Trophoblast cell (in vitro differentiated cells and primary cell): Measurements from ENCODE around the gene ZFP36L2.
A peak's percentile ranks its signal among the peaks of the same experiment; 100 is the strongest.

Experiments used
- DNase-seq, 2 donors: peaks; one replicate each; pipeline ENCODE4 v3.0.0-alpha.2; 2016
- H2AFZ ChIP-seq: 2 replicates; pipeline ENCODE4 v1.6.1; 2013; ENCODE audit warnings: low read length, moderate library complexity, mild to moderate bottlenecking; ENCODE audit not compliant: insufficient read depth, poor library complexity
- H2AK5ac ChIP-seq: 2 replicates; pipeline ENCODE4 v1.6.1; 2013; ENCODE audit warnings: mild to moderate bottlenecking, low read length
- H2BK120ac ChIP-seq: 2 replicates; pipeline ENCODE4 v1.6.1; 2013; ENCODE audit warnings: low read length, mild to moderate bottlenecking, moderate library complexity; ENCODE audit not compliant: insufficient read depth, poor library complexity
- H2BK12ac ChIP-seq: 2 replicates; pipeline ENCODE4 v1.6.1; 2013; ENCODE audit warnings: mild to moderate bottlenecking, low read length, moderate library complexity
- H2BK5ac ChIP-seq: 2 replicates; pipeline ENCODE4 v1.6.1; 2013; ENCODE audit warnings: low read length, low read depth, moderate library complexity, mild to moderate bottlenecking; ENCODE audit not compliant: poor library complexity
- H3K14ac ChIP-seq: 2 replicates; pipeline ENCODE4 v1.6.1; 2013; ENCODE audit warnings: mild to moderate bottlenecking, low read length
- H3K18ac ChIP-seq: 2 replicates; pipeline ENCODE4 v1.6.1; 2013; ENCODE audit warnings: mild to moderate bottlenecking, low read length
- H3K23ac ChIP-seq: 2 replicates; pipeline ENCODE4 v1.6.1; 2013; ENCODE audit warnings: low read length
- H3K27ac ChIP-seq: 2 replicates; pipeline ENCODE4 v1.5.1; 2013; ENCODE audit warnings: low read depth, mild to moderate bottlenecking, inconsistent platforms, low read length, moderate library complexity
- H3K27me3 ChIP-seq: 2 replicates; pipeline ENCODE4 v1.6.1; 2013; ENCODE audit warnings: inconsistent platforms, mild to moderate bottlenecking, low read length, moderate library complexity; ENCODE audit not compliant: insufficient read depth
- H3K36me3 ChIP-seq, 2 experiments: 1 replicate in 1 of 2; 2 replicates in 1 of 2; pipeline ENCODE4 v1.6.1; 2013; ENCODE audit warnings: low read length in 2 of 2, mild to moderate bottlenecking in 2 of 2, moderate library complexity in 1 of 2; ENCODE audit not compliant: insufficient read depth in 2 of 2, control insufficient read depth in 1 of 2
- H3K4ac ChIP-seq: 2 replicates; pipeline ENCODE4 v1.6.1; 2013; ENCODE audit warnings: low read depth, mild to moderate bottlenecking, low read length, moderate library complexity
- H3K4me1 ChIP-seq, 2 experiments: 1 replicate in 1 of 2; 2 replicates in 1 of 2; pipeline ENCODE4 v1.6.1; 2013; ENCODE audit warnings: low read length in 2 of 2, mild to moderate bottlenecking in 2 of 2, moderate library complexity in 1 of 2; ENCODE audit not compliant: insufficient read depth in 2 of 2, control insufficient read depth in 1 of 2
- H3K4me2 ChIP-seq: 2 replicates; pipeline ENCODE4 v1.6.1; 2013; ENCODE audit warnings: inconsistent platforms, mild to moderate bottlenecking, low read length, moderate library complexity
- H3K4me3 ChIP-seq: 2 replicates; pipeline ENCODE4 v1.5.1; 2013; ENCODE audit warnings: mild to moderate bottlenecking, low read depth, low read length, inconsistent platforms
- H3K79me1 ChIP-seq: one replicate; pipeline ENCODE4 v1.6.1; 2013; ENCODE audit warnings: low read length
- H3K79me2 ChIP-seq: 2 replicates; pipeline ENCODE4 v1.6.1; 2013; ENCODE audit warnings: low read length, mild to moderate bottlenecking; ENCODE audit not compliant: control insufficient read depth, insufficient read depth, poor library complexity
- H3K9ac ChIP-seq: 2 replicates; pipeline ENCODE4 v1.6.1; 2013; ENCODE audit warnings: mild to moderate bottlenecking, low read length
- H3K9me3 ChIP-seq: 2 replicates; pipeline ENCODE4 v1.6.1; 2013; ENCODE audit warnings: low read depth, mild to moderate bottlenecking, control low read depth, inconsistent platforms, low read length; ENCODE audit not compliant: insufficient read depth
- H4K12ac ChIP-seq: 2 replicates; pipeline ENCODE4 v1.6.1; 2013; ENCODE audit warnings: low read depth, mild to moderate bottlenecking, low read length, moderate library complexity
- H4K8ac ChIP-seq: 2 replicates; pipeline ENCODE4 v1.6.1; 2013; ENCODE audit warnings: low read depth, mild to moderate bottlenecking, low read length, moderate library complexity
- H4K91ac ChIP-seq: one replicate; pipeline ENCODE4 v1.6.1; 2013; ENCODE audit warnings: low read depth, mild to moderate bottlenecking, low read length, moderate library complexity
- WGBS: extraction: QIAGEN DNeasy Blood & Tissue Kit; methylation state at CpG from one replicate; pipeline ENCODE4 v1.1.7; 2013; ENCODE audit warnings: missing lambda C conversion rate; ENCODE audit not compliant: insufficient read length, insufficient coverage; ENCODE audit errors: extremely low coverage; 5-methylcytosine and 5-hydroxymethylcytosine counted together

The ZFP36L2 gene

GRCh38 chr2:43214253-43214652 lies 12.2 kb downstream of the ZFP36L2 start:
- Histone ChIP-seq H3K4me2 (no peak overlapping the region), H2BK120ac (no peak overlapping the region), H2AFZ (no peak overlapping the region), H3K9ac (no peak overlapping the region), H3K9me3 (peaks cover 2% of the 10 kb centered on the region), H3K79me2 (no peaks in the 10 kb centered on the region), H3K79me1 (peaks cover 9% of the 10 kb centered on the region), H4K8ac (no peak overlapping the region), H2AK5ac (no peak overlapping the region), H3K36me3 (no peaks in the 10 kb centered on the region), H2BK12ac (peak overlapping the region; percentile 15), H3K4me3 (no peak overlapping the region), H2BK5ac (no peak overlapping the region), H3K18ac (no peak overlapping the region), H3K4ac (no peak overlapping the region), H4K91ac (no peak overlapping the region), H3K27ac (no peak overlapping the region), H3K4me1 (peaks cover 14 to 16% of the 10 kb centered on the region in 2 experiments), H3K27me3 (no peaks in the 10 kb centered on the region), H3K23ac (no peak overlapping the region), H4K12ac (no peak overlapping the region), H3K14ac (no peak overlapping the region)
- WGBS, result no CpG with 5 or more reads among the region's 5 CpGs
- DNase-seq, result no peak

- Histone ChIP-seq H3K23ac (no peak overlapping the region), H2BK5ac (no peak overlapping the region), H3K9ac (peak overlapping the region; percentile 29), H4K8ac (no peak overlapping the region), H3K9me3 (no peaks in the 10 kb centered on the region), H2AFZ (no peak overlapping the region), H3K4me2 (no peak overlapping the region), H3K14ac (no peak overlapping the region), H3K27me3 (no peaks in the 10 kb centered on the region), H3K27ac (no peak overlapping the region), H3K4ac (no peak overlapping the region), H2BK120ac (no peak overlapping the region), H3K4me3 (no peak overlapping the region), H4K12ac (no peak overlapping the region), H3K4me1 (peaks cover 5 to 7% of the 10 kb centered on the region in 2 experiments), H3K36me3 (no peaks in the 10 kb centered on the region), H2BK12ac (no peak overlapping the region), H3K18ac (no peak overlapping the region), H3K79me1 (no peaks in the 10 kb centered on the region), H3K79me2 (no peaks in the 10 kb centered on the region), H2AK5ac (no peak overlapping the region), H4K91ac (no peak overlapping the region)
- peak in 1 of 2 donors; percentile 25 for DNase-seq
- no CpG with 5 or more reads among the region's 3 CpGs for WGBS
These were observed 13.5 kb downstream of the ZFP36L2 start for GRCh38 chr2:43212931-43213330.

DNA sequence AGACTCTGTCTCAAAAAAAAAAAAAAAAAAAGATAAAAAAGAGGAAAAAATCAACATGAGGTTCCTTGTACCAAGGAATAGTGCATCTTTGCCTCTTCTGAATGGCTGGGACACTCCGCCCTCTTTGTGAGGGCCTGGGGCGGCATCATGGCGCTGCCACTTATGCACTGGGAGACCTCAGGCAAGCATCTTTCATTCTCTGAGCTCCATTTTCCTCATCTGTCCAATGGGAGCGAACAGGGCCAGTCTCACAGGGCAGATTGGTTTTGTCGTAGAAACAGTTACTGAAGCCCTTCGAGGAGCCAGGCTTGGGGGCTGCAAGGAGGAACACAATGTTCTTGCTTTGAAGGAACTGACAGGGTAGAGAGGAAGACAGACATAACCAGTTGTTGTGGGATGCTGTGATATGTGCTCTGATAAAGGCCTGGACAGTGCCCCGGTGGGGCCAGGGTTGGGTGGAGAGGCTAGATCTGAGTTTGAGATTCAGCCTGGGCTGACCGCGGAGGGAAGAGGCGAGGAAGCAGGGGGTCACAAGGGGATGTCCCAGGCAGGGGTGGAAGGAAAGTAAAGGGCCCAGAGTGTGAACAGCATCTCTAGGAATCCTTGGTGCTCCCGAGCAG lies 14.1 kb downstream of the ZFP36L2 start:
- Histone ChIP-seq H4K8ac (no peak overlapping the region), H3K9ac (peak overlapping the region; percentile 29), H2AFZ (no peak overlapping the region), H3K4me2 (no peak overlapping the region), H3K14ac (no peak overlapping the region), H2BK120ac (no peak overlapping the region), H4K12ac (no peak overlapping the region), H3K36me3 (no peaks in the 10 kb centered on the region), H3K23ac (no peak overlapping the region), H3K27ac (no peak overlapping the region), H4K91ac (no peak overlapping the region), H3K79me1 (no peaks in the 10 kb centered on the region), H3K4me1 (peaks cover 0 to under 1% of the 10 kb centered on the region in 2 experiments), H3K79me2 (no peaks in the 10 kb centered on the region), H3K4ac (no peak overlapping the region), H3K9me3 (no peaks in the 10 kb centered on the region), H3K27me3 (no peaks in the 10 kb centered on the region), H3K18ac (no peak overlapping the region), H2BK5ac (no peak overlapping the region), H2BK12ac (no peak overlapping the region), H3K4me3 (no peak overlapping the region), H2AK5ac (peak overlapping the region; percentile 15)
- WGBS, result no CpG with 5 or more reads among the region's 11 CpGs
- DNase-seq, result no peak

- no peaks in the 10 kb centered on the region for H3K79me2 ChIP-seq
- no peaks in the 10 kb centered on the region for H3K79me1 ChIP-seq
- H3K4me2 ChIP-seq, result no peak overlapping the region
- no peak overlapping the region for H4K12ac ChIP-seq
- no peak overlapping the region for H2BK5ac ChIP-seq
- no CpG with 5 or more reads among the region's 23 CpGs for WGBS
- no peak overlapping the region for H3K4me3 ChIP-seq
- no peaks in the 10 kb centered on the region for H3K36me3 ChIP-seq
- no peaks in the 10 kb centered on the region for H3K9me3 ChIP-seq
- no peak overlapping the region for H2AK5ac ChIP-seq
- H3K23ac ChIP-seq, result no peak overlapping the region
- no peaks in the 10 kb centered on the region for H3K27me3 ChIP-seq
- H3K14ac ChIP-seq, result no peak overlapping the region
- H3K27ac ChIP-seq, result no peak overlapping the region
- peak overlapping the region; percentile 48 for H4K91ac ChIP-seq
- no peak overlapping the region for H4K8ac ChIP-seq
- no peak overlapping the region for H3K4ac ChIP-seq
- H2AFZ ChIP-seq, result no peak overlapping the region
- no peak for DNase-seq
- H3K9ac ChIP-seq, result no peak overlapping the region
- no peak overlapping the region for H2BK12ac ChIP-seq
- H3K4me1 ChIP-seq, result peaks cover 0 to 2% of the 10 kb centered on the region in 2 experiments
- no peak overlapping the region for H2BK120ac ChIP-seq
- H3K18ac ChIP-seq, result no peak overlapping the region
These were observed 15.7 kb downstream of the ZFP36L2 start for GRCh38 chr2:43210467-43211303.
